Choroid plexus epithelial cell (primary cell): ENCODE measurements around the gene SNED1.

ENCODE experiments used
- DNase-seq: peaks from one replicate; pipeline ENCODE4 v3.0.0-alpha.2; 2010; ENCODE audit warnings: low read depth
- H3K4me3 ChIP-seq: 2 replicates; pipeline ENCODE4 v1.5.1; 2011; ENCODE audit warnings: low read depth, mild to moderate bottlenecking, control low read depth, low read length, moderate library complexity
- CTCF ChIP-seq: conservative IDR thresholded peaks from 2 replicates; pipeline ENCODE4 v1.5.1; 2011; ENCODE audit warnings: low read depth, mild to moderate bottlenecking, control low read depth, inconsistent platforms, low read length, moderate library complexity

Gene SNED1

DNA sequence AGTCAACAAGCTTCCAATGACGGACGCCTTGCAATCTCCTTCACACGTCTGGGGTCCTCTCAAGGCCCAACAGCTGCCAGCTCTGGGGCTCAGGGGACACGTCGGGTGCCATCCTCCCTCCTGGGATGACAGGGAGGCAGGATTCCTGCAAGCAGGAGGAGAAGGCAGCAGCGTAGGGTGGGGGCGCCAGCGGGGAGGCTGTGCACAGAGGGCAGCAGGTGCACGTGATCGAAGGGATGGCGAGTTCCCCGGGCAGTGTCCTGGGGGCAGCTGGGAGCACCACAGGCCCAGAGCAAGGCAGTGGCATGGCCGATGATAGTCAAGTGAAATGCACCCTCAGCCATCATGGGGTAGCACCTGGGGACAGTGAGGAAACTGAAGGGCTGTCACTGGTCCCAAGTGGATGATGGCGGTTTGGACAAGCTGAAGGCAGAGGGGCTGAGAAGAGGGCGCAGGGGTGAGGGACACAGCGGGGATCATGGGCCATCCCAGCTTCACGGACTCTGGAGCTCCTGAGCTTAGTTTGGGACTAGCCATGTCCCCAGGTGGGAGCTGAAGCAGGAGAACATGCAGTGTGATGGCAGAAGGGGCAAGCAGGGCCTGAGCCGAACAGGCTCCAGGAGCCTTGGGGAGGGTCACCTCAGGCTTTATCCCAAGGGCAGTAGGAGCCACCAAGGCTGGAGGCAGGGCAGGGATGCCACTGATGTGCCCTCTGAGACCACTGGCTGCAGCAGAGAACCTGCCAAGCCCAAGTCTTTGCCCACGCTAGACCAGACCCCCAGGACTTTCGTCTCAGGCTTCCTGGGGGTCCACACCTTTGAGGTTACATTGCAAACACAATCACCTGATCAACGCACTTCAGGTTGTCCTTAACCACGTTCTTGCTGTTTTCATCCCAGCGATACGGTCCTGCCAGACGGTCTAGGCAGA, 16.3 kb upstream of the SNED1 start:
- no peak for DNase-seq
- no peak overlapping the region for H3K4me3 ChIP-seq
- no peak for TF ChIP-seq CTCF

DNA sequence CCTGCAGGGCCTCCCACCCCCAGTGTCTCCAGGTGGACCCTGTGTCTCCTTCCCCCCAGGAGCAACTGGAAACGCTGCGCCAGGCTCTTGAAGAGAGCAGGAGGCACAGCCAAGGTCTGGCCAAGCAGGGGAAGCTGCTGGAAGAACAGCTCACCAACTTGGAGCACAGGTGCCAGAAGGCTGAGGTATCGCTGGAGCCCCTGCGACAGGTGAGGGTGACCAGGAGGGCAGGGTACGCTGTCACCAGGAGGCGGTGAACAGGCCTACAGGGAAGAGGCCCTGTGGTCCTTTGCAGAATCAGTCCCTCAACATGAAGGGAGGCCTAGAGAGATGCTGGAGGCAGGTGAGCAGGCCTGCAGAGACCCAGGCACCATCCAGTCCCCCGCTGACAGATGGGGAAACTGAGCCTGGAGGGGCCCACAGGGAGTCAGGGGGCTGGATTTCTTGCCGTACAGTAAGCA, 15.6 kb upstream of the SNED1 start:
- no peak for DNase-seq
- no peak overlapping the region for H3K4me3 ChIP-seq
- no peak for TF ChIP-seq CTCF

DNA sequence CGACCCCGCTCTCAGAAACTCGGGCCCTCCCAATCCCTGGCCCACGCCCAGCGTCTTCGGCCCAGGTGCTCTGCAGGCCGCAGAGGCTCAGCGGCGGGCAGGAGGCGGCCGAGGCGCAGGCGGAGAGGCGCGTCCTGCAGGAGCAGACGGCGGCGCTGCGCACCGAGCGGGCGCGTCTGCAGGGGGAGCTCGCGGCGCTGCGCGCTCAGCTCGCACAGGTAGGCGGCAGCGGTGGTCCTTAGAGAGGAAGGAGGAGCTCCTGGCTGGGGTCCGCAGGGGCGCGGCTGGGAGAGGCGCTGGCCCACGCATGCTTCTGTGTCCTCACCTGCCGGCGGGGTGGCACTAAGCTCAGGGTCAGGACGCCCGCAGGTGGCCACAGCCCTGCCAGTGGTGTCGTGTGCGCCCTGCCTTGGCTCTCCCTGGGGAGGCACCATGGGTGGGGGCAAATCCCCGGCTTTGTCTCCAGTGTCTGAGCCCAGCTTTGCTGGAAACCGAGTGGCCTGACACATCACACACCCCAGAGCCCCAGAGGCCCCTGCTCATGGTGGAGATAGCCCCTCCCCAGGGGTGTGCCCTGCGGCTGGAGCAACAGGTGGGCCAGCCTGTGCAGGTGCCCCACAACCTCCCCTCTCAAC, 14.9 kb upstream of the SNED1 start:
- peak; percentile 59 for DNase-seq
- no peak overlapping the region for H3K4me3 ChIP-seq
- peak; percentile 47 for TF ChIP-seq CTCF

DNA sequence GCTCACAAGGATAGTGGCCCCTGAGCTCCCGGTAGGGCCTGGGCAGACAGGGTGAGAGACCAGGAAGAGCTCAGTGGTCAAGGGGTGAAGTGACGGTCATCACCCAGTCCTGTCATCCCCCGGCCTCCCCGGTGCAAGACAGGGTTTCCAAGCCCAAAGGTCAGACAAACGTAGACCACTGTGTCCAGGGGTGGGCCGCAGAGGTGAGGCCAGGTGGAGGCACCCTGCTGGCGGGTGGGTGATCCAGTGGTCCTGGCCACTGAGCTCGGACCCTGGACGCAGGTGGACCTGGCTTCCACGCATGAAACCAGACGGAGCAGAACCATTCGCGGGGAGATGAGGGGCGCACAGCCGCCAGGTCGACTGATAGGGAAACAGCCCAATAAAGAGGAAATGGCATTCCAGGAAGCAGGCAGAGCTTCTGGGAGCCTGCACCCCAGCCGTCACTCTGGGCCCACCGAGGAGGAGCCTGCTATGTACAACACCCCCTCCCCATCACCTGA, 14.4 kb upstream of the SNED1 start:
- no peak for TF ChIP-seq CTCF
- H3K4me3 ChIP-seq = no peak overlapping the region
- no peak for DNase-seq

GRCh38 chr2:240985881-240986786, 12.3 kb upstream of the SNED1 start:
- no peak for DNase-seq
- no peak overlapping the region for H3K4me3 ChIP-seq
- no peak for TF ChIP-seq CTCF

DNA sequence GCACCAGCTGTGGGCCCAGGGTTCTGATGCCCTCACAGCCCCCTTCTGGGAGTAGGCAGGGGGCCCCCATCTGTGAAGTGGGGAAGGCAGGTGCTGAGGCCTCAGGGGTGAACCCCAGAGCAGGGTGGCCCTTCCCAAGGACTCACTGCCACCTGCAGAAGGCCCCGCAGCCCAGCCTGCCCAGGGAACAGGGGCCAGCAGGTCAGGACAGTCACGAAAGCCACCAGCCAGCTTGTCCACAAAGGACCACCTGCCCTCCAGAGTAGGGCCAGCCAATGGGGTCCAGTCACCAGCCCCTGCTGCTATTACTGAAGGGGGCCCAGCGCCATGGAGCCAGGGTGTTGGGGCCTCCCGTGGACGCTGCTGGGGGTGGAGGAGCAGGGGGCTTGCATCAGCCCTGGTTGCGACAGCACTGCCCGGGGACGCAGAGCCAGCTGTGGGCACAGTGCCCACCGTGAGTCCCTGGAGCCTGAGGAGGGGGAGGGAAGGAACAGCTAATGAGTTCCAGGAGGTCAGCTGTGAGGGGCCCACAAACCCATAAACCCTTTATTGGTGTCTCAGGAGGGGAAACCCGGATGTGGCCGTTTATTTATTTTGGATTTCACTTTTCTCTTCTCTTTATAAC, 11.5 kb upstream of the SNED1 start:
- peak; percentile 42 for DNase-seq
- no peak for TF ChIP-seq CTCF
- H3K4me3 ChIP-seq = no peak overlapping the region
